Loucy (cell line): Measurements from ENCODE around the gene INPP4B.

Experiments
- H2AFZ ChIP-seq: fragments of 200-600 bp; sonication (generic); 2 replicates; pipeline ENCODE4 v1.6.0; 2016; ENCODE audit warnings: antibody characterized with exemption, mild to moderate bottlenecking, low read length, moderate library complexity
- H3F3A ChIP-seq: fragments of 200-600 bp; 2 replicates; pipeline ENCODE4 v1.6.0; 2016; ENCODE audit warnings: antibody characterized with exemption, low read depth, mild to moderate bottlenecking
- H3K27me3 ChIP-seq: fragments of 200-600 bp; sonication (generic); 2 replicates; pipeline ENCODE4 v1.6.1; 2014; ENCODE audit warnings: low read length, mild to moderate bottlenecking; ENCODE audit not compliant: insufficient read depth, poor library complexity, severe bottlenecking
- H3K36me3 ChIP-seq: fragments of 200-600 bp; sonication (generic); 2 replicates; pipeline ENCODE4 v1.6.1; 2016; ENCODE audit warnings: low read length; ENCODE audit not compliant: insufficient read depth
- H3K4me1 ChIP-seq: fragments of 200-600 bp; sonication (generic); 2 replicates; pipeline ENCODE4 v1.5.1; 2014; ENCODE audit warnings: low read length, mild to moderate bottlenecking; ENCODE audit not compliant: insufficient read depth, poor library complexity, severe bottlenecking
- H3K4me2 ChIP-seq: fragments of 200-600 bp; sonication (generic); 2 replicates; pipeline ENCODE4 v1.6.0; 2014; ENCODE audit warnings: antibody characterized with exemption, low read length, low read depth, mild to moderate bottlenecking; ENCODE audit not compliant: poor library complexity, severe bottlenecking
- H3K4me3 ChIP-seq: fragments of 200-600 bp; sonication (generic); 2 replicates; pipeline ENCODE4 v1.5.1; 2014; ENCODE audit warnings: low read length, mild to moderate bottlenecking, mixed read lengths; ENCODE audit not compliant: poor library complexity, severe bottlenecking
- H3K79me2 ChIP-seq: fragments of 200-600 bp; sonication (generic); 2 replicates; pipeline ENCODE4 v1.6.1; 2014; ENCODE audit warnings: low read length; ENCODE audit not compliant: insufficient read depth
- H3K9ac ChIP-seq: fragments of 200-600 bp; sonication (generic); 2 replicates; pipeline ENCODE4 v1.6.0; 2014; ENCODE audit warnings: mild to moderate bottlenecking, low read depth, low read length, moderate library complexity; ENCODE audit not compliant: poor library complexity, severe bottlenecking
- H3K9me2 ChIP-seq: fragments of 200-600 bp; sonication (generic); replicated peaks from 2 replicates; pipeline ENCODE4 v1.6.1; 2016; ENCODE audit warnings: low read depth, low read length, mixed read lengths
- H3K9me3 ChIP-seq: fragments of 200-600 bp; sonication (generic); 2 replicates; pipeline ENCODE4 v1.6.1; 2014; ENCODE audit warnings: mild to moderate bottlenecking, antibody characterized with exemption, low read length, low read depth; ENCODE audit not compliant: insufficient read depth
- H4K20me1 ChIP-seq: fragments of 200-600 bp; sonication (generic); 2 replicates; pipeline ENCODE4 v1.6.0; 2014; ENCODE audit warnings: antibody characterized with exemption, low read length, mild to moderate bottlenecking; ENCODE audit not compliant: insufficient read depth, poor library complexity, severe bottlenecking
- CTCF ChIP-seq: fragments of 200-600 bp; sonication (generic); conservative IDR thresholded peaks from 2 replicates; pipeline ENCODE4 v1.5.1; 2014; ENCODE audit warnings: mild to moderate bottlenecking, antibody characterized with exemption, low read length
- EZH2phosphoT487 ChIP-seq: fragments of 200-600 bp; IDR thresholded peaks from 2 replicates; pipeline ENCODE4 v1.6.1; 2018; ENCODE audit warnings: antibody characterized with exemption, mild to moderate bottlenecking, moderate library complexity, borderline replicate concordance

The INPP4B gene

GRCh38 chr4:142271832-142272231, 574.3 kb downstream of the INPP4B start:
- Histone ChIP-seq H3K9ac (no peak overlapping the region), H3K79me2 (no peaks in the 10 kb centered on the region), H3K4me3 (no peak overlapping the region), H3K36me3 (peaks cover 18% of the 10 kb centered on the region; the same call in 1 of the 2 replicates), H3K27me3 (no peaks in the 10 kb centered on the region), H3K4me2 (no peak overlapping the region), H3K9me2 (no peaks in the 10 kb centered on the region), H4K20me1 (no peaks in the 10 kb centered on the region), H2AFZ (no peak overlapping the region), H3F3A (0 out of 2 replicates have a peak, but pooled peaks cover 3% of the 10 kb centered on the region), H3K9me3 (no peaks in the 10 kb centered on the region), H3K4me1 (peaks cover 4% of the 10 kb centered on the region)
- TF ChIP-seq CTCF (no peak), EZH2phosphoT487 (no peak)

GRCh38 chr4:142267101-142267500, 579.0 kb downstream of the INPP4B start:
- H3K27me3 ChIP-seq, result no peaks in the 10 kb centered on the region
- H4K20me1 ChIP-seq, result no peaks in the 10 kb centered on the region
- no peak overlapping the region for H3K4me2 ChIP-seq
- no peak overlapping the region for H3K9ac ChIP-seq
- no peaks in the 10 kb centered on the region for H3K9me2 ChIP-seq
- 0 out of 2 replicates have a peak, but pooled peaks cover 5% of the 10 kb centered on the region for H3K79me2 ChIP-seq
- H3K4me3 ChIP-seq, result no peak overlapping the region
- H3K9me3 ChIP-seq, result no peaks in the 10 kb centered on the region
- no peak for TF ChIP-seq EZH2phosphoT487
- no peak for TF ChIP-seq CTCF
- peaks cover 18% of the 10 kb centered on the region; the same call in 1 of the 2 replicates for H3K36me3 ChIP-seq
- H3F3A ChIP-seq, result 0 out of 2 replicates have a peak, but pooled peaks cover 3% of the 10 kb centered on the region
- H2AFZ ChIP-seq, result no peak overlapping the region
- H3K4me1 ChIP-seq, result peaks cover 24% of the 10 kb centered on the region

- TF ChIP-seq CTCF (no peak), EZH2phosphoT487 (no peak)
- H4K20me1 ChIP-seq, result no peaks in the 10 kb centered on the region
- no peak overlapping the region for H2AFZ ChIP-seq
- no peak overlapping the region for H3K4me3 ChIP-seq
- peaks cover 24% of the 10 kb centered on the region for H3K4me1 ChIP-seq
- no peaks in the 10 kb centered on the region for H3K9me3 ChIP-seq
- 0 out of 2 replicates have a peak, but pooled peaks cover 5% of the 10 kb centered on the region for H3K79me2 ChIP-seq
- H3K27me3 ChIP-seq, result no peaks in the 10 kb centered on the region
- peaks cover 18% of the 10 kb centered on the region; the same call in 1 of the 2 replicates for H3K36me3 ChIP-seq
- 0 out of 2 replicates have a peak, but pooled peaks cover 3% of the 10 kb centered on the region for H3F3A ChIP-seq
- H3K9ac ChIP-seq, result no peak overlapping the region
- H3K4me2 ChIP-seq, result no peak overlapping the region
- H3K9me2 ChIP-seq, result no peaks in the 10 kb centered on the region
Observed at GRCh38 chr4:142265946-142266345, 580.2 kb downstream of the INPP4B start.
